Bronchial epithelial cell (primary cell): ENCODE data around the gene MTREX. TPM values are rescaled to one million over a fixed set of nuclear protein-coding genes. Genes with fewer than 3 reads are reported as not detected.
A peak's percentile ranks its signal among the peaks of the same experiment; 100 is the strongest.

Experiments
- DNase-seq: peaks from one replicate; pipeline ENCODE4 v3.0.0-alpha.2; 2010; ENCODE audit warnings: low read depth
- FAIRE-seq: peaks from 2 replicates; lab custom pipeline; 2011; peaks lifted over from hg19 to GRCh38; lab: Jason Lieb, UNC
- H3K27me3 ChIP-seq: 2 replicates; pipeline ENCODE4 v1.5.1; 2011; ENCODE audit warnings: low read length; ENCODE audit not compliant: control insufficient read depth, insufficient read depth
- H3K36me3 ChIP-seq: 2 replicates; pipeline ENCODE4 v1.5.1; 2011; ENCODE audit warnings: low read length; ENCODE audit not compliant: control insufficient read depth, insufficient read depth
- H3K4me3 ChIP-seq: 2 replicates; pipeline ENCODE4 v1.5.1; 2011; ENCODE audit warnings: mild to moderate bottlenecking, low read depth, low read length, control low read depth
- total RNA-seq: library from RNA; depleted of rRNA; stranded (reverse); fragments of >200 nt; gene quantifications from 2 replicates; pipeline ENCODE4 v1.2.1, GENCODE V29; 2014
- TF ChIP-seq, protein P1 (sequence below): IDR thresholded peaks from 2 replicates; pipeline ENCODE4 v1.5.1; 2011; ENCODE audit warnings: mild to moderate bottlenecking, moderate library complexity, low read length, control low read depth, inconsistent platforms; ENCODE audit not compliant: insufficient read depth, severe bottlenecking

The MTREX gene
- total RNA-seq, 1 donor from 2014 or later: 82.1 TPM

GRCh38 chr5:55347786-55348185 lies 40.0 kb downstream of the MTREX start:
- TF ChIP-seq, protein P1, sequence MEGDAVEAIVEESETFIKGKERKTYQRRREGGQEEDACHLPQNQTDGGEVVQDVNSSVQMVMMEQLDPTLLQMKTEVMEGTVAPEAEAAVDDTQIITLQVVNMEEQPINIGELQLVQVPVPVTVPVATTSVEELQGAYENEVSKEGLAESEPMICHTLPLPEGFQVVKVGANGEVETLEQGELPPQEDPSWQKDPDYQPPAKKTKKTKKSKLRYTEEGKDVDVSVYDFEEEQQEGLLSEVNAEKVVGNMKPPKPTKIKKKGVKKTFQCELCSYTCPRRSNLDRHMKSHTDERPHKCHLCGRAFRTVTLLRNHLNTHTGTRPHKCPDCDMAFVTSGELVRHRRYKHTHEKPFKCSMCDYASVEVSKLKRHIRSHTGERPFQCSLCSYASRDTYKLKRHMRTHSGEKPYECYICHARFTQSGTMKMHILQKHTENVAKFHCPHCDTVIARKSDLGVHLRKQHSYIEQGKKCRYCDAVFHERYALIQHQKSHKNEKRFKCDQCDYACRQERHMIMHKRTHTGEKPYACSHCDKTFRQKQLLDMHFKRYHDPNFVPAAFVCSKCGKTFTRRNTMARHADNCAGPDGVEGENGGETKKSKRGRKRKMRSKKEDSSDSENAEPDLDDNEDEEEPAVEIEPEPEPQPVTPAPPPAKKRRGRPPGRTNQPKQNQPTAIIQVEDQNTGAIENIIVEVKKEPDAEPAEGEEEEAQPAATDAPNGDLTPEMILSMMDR: no peak
- no peaks in the 10 kb centered on the region for H3K27me3 ChIP-seq
- DNase-seq (no peak), FAIRE-seq (no peak)
- peaks cover 8% of the 10 kb centered on the region for H3K36me3 ChIP-seq
- no peak overlapping the region for H3K4me3 ChIP-seq

GRCh38 chr5:55350754-55351153 lies 43.0 kb downstream of the MTREX start:
- FAIRE-seq (no peak), DNase-seq (no peak)
- peaks cover 11% of the 10 kb centered on the region for H3K36me3 ChIP-seq
- TF ChIP-seq, protein P1: no peak
- no peak overlapping the region for H3K4me3 ChIP-seq
- H3K27me3 ChIP-seq: no peaks in the 10 kb centered on the region

DNA sequence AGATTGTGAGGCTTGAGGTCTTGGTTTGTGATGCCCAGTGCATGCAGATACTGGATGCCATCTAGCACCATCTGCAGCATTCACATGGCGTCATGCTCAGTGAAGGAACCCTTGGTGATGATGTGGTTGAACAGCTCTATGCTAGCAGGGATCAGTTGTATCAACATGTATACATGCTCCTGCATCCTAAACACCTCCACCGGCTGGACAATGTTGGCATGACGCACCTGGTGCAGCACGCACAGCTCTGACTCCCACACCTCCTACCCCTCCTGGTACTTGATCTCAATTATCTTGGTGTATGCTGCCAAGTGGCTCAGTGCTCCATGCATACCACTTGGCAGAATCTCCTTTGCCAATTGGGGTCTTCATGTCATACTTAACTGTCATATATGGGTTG lies 49.1 kb downstream of the MTREX start:
- TF ChIP-seq, protein P1: no peak
- Histone ChIP-seq H3K4me3 (no peak overlapping the region), H3K36me3 (peaks cover 14% of the 10 kb centered on the region), H3K27me3 (no peaks in the 10 kb centered on the region)
- DNase-seq (no peak), FAIRE-seq (peak; percentile 95)

DNA sequence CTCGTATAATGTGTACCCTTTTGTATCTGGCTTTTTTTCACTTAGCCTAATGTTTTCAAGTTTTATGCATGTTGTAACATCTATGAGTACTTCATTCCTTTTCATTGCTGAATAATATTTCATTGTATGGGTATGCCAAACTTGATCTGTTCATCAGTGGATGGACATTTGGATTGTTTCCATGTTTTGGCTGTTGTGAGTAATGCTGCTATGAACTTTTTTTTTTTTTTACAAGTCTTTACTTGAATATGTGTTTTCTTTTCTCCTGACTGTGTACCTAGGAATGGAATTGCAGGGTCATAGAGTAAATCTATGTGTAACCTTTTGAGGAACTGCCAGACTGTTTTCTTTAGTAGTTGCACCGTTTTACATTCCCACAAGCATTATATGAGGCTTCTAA lies 52.4 kb downstream of the MTREX start:
- peak; percentile 87 for DNase-seq
- Histone ChIP-seq H3K4me3 (no peak overlapping the region), H3K27me3 (no peaks in the 10 kb centered on the region), H3K36me3 (peaks cover 10% of the 10 kb centered on the region)
- FAIRE-seq: no peak
- TF ChIP-seq, protein P1: no peak

GRCh38 chr5:55363856-55364255 lies 56.1 kb downstream of the MTREX start:
- DNase-seq: no peak
- FAIRE-seq: no peak
- TF ChIP-seq, protein P1: no peak
- H3K36me3 ChIP-seq: no peaks in the 10 kb centered on the region
- no peak overlapping the region for H3K4me3 ChIP-seq
- no peaks in the 10 kb centered on the region for H3K27me3 ChIP-seq

- H3K36me3 ChIP-seq: no peaks in the 10 kb centered on the region
- no peak for DNase-seq
- no peak for FAIRE-seq
- H3K27me3 ChIP-seq: no peaks in the 10 kb centered on the region
- no peak overlapping the region for H3K4me3 ChIP-seq
- TF ChIP-seq, protein P1: no peak
Observed at GRCh38 chr5:55364537-55365055, 56.8 kb downstream of the MTREX start.
